Glutamatergic neuron (in vitro differentiated cells): Measurements from ENCODE around the gene HPRT1. TPM values are rescaled to one million over a fixed set of nuclear protein-coding genes. Genes with fewer than 3 reads are reported as not detected.

ENCODE experiments used
- DNase-seq: peaks from one replicate; pipeline ENCODE4 v3.0.0; 2022
- H3K27ac Mint-ChIP-seq: one replicate; pipeline ENCODE4 v1.8.0; 2020; ENCODE audit warnings: mild to moderate bottlenecking, mixed read lengths, inconsistent platforms; ENCODE audit not compliant: unreplicated experiment
- H3K27me3 Mint-ChIP-seq: one replicate; pipeline ENCODE4 v1.8.0; 2020; ENCODE audit warnings: mild to moderate bottlenecking, moderate library complexity, mixed read lengths, inconsistent platforms; ENCODE audit not compliant: unreplicated experiment
- H3K36me3 Mint-ChIP-seq: one replicate; pipeline ENCODE4 v1.8.0; 2020; ENCODE audit warnings: mild to moderate bottlenecking, mixed read lengths, inconsistent platforms; ENCODE audit not compliant: unreplicated experiment
- H3K4me1 Mint-ChIP-seq: one replicate; pipeline ENCODE4 v1.8.0; 2020; ENCODE audit warnings: mild to moderate bottlenecking, low read depth, mixed read lengths, inconsistent platforms; ENCODE audit not compliant: unreplicated experiment
- H3K4me3 Mint-ChIP-seq: one replicate; pipeline ENCODE4 v1.8.0; 2020; ENCODE audit warnings: mild to moderate bottlenecking, mixed read lengths, inconsistent platforms; ENCODE audit not compliant: unreplicated experiment
- H3K9me3 Mint-ChIP-seq: one replicate; pipeline ENCODE4 v1.8.0; 2020; ENCODE audit warnings: mild to moderate bottlenecking, moderate library complexity, mixed read lengths, inconsistent platforms; ENCODE audit not compliant: unreplicated experiment
- CTCF ChIP-seq: fragments of 200-600 bp; sonication (generic); IDR thresholded peaks from one replicate; pipeline ENCODE4 v1.5.0; 2021; ENCODE audit not compliant: partially characterized antibody, unreplicated experiment
- total RNA-seq: library from RNA; stranded (reverse); fragmentation: NEBNext Ultra II Directional; extraction: Animal tissue kit (Norgen Biotek cat#: 25700); gene quantifications from one replicate; pipeline ENCODE4 v1.2.1, GENCODE V29; 2021; ENCODE audit not compliant: unreplicated experiment

The HPRT1 gene
- total RNA-seq, 1 donor from 2014 or later, result 12.1 TPM

GRCh38 chrX:134502686-134503085, 42.7 kb downstream of the HPRT1 start:
- DNase-seq, result no peak
- Mint-ChIP-seq H3K27ac (no peak overlapping the region), H3K4me1 (no peaks in the 10 kb centered on the region), H3K27me3 (peaks cover 2% of the 10 kb centered on the region), H3K9me3 (peaks cover 1% of the 10 kb centered on the region), H3K36me3 (no peaks in the 10 kb centered on the region), H3K4me3 (no peak overlapping the region)
- no peak for TF ChIP-seq CTCF

GRCh38 chrX:134512566-134512965, 52.6 kb downstream of the HPRT1 start:
- Mint-ChIP-seq H3K27ac (no peak overlapping the region), H3K4me1 (peaks cover 1% of the 10 kb centered on the region), H3K4me3 (no peak overlapping the region), H3K27me3 (no peaks in the 10 kb centered on the region), H3K36me3 (no peaks in the 10 kb centered on the region), H3K9me3 (no peaks in the 10 kb centered on the region)
- TF ChIP-seq CTCF, result no peak
- DNase-seq, result no peak

- peaks cover 1% of the 10 kb centered on the region for H3K4me1 Mint-ChIP-seq
- no peak for DNase-seq
- H3K9me3 Mint-ChIP-seq, result no peaks in the 10 kb centered on the region
- H3K27ac Mint-ChIP-seq, result no peak overlapping the region
- no peaks in the 10 kb centered on the region for H3K36me3 Mint-ChIP-seq
- no peak overlapping the region for H3K4me3 Mint-ChIP-seq
- no peaks in the 10 kb centered on the region for H3K27me3 Mint-ChIP-seq
- no peak for TF ChIP-seq CTCF
Measured at GRCh38 chrX:134513091-134513490, 53.1 kb downstream of the HPRT1 start.

- H3K27me3 Mint-ChIP-seq, result no peaks in the 10 kb centered on the region
- DNase-seq, result peak; percentile 22
- H3K36me3 Mint-ChIP-seq, result no peaks in the 10 kb centered on the region
Measured at GRCh38 chrX:134520860-134521390, 61.0 kb downstream of the HPRT1 start.

More at GRCh38 chrX:134520860-134521390, 61.0 kb downstream of the HPRT1 start:
- Mint-ChIP-seq H3K9me3 (no peaks in the 10 kb centered on the region), H3K27ac (no peak overlapping the region), H3K4me3 (no peak overlapping the region), H3K4me1 (no peaks in the 10 kb centered on the region)
- peak; percentile 21 for TF ChIP-seq CTCF
